ENCODE measurements around the gene TENT4A.

DNA sequence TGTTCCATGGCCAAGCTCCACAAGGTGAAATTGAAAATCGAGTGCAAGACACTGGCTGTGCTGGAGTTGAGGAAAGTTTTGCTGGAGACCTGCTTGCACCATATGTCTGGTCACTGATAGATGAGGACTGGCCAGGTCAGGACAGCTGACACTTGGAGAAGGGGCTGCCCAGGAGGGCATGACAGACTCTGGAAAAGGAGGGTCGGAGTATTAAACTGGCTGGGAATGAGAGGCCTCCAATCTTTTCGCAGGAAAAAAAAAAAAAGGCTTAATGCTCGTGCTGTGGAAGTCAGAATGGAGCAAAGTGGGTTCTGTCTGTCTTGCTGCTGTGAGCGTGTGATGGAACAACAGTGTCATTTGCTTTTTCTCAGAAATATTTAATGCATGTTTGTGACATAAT is 5.5 kb downstream of the TENT4A start:
- TF ChIP-seq EZH2 (IDR thresholded peaks at IDR 0.05) (no peak), POLR2AphosphoS5 (IDR thresholded peaks at IDR 0.05; ENCODE audit: borderline replicate concordance, low read depth, low read length) (no peak)

All from SK-N-MC (cell line).